HCT116 (cell line): Measurements from ENCODE around the gene CYP2C8. TPM values are rescaled to one million over a fixed set of nuclear protein-coding genes. Genes with fewer than 3 reads are reported as not detected.
"Not testable (repeated sequence)": the region's sequence is repeated elsewhere in the genome, so short reads cannot be mapped to it uniquely, and the experiment has no call there.

Experiments used
- ATAC-seq: fragments of 200-7000 bp; cut with Tn5 transposase; 2 replicates; pipeline ENCODE4 v1.9.1; 2020; ENCODE audit warnings: mild to moderate bottlenecking, moderate library complexity
- BruUV-seq: library from RNA; stranded (reverse); fragments of 400-500 nt; replicated peaks from 2 replicates; lab custom pipeline; 2021; lab: Mats Ljungman, UMichigan
- CTCF ChIA-PET: fragments of 300-600 bp; sonication (Branson Sonifier 250); formaldehyde crosslinking; loops from one replicate; lab custom pipeline; 2021; ENCODE audit warnings: antibody characterized with exemption; lab: Charles Lee
- POLR2A ChIA-PET: fragments of 300-600, 350-600 bp; sonication (Branson Sonifier 250); formaldehyde crosslinking; loops from one replicate; lab custom pipeline; 2021; ENCODE audit warnings: antibody characterized with exemption; lab: Charles Lee
- RAD21 ChIA-PET, 2 experiments: fragments of 300-600 bp; sonication (Branson Sonifier 250); formaldehyde crosslinking; loops; one replicate each; lab custom pipeline; 2023; ENCODE audit warnings: low total read pairs in 2 of 2; ENCODE audit not compliant: uncharacterized antibody in 2 of 2, unreplicated experiment in 2 of 2, low non-redundant PET in 1 of 2; lab: Charles Lee
- DNase-seq: peaks from one replicate; pipeline ENCODE4 v3.0.0-alpha.2; 2010; ENCODE audit warnings: low read depth, low spot score
- H2AFZ ChIP-seq: fragments of 200-600 bp; shearing (Covaris generic), sonication (generic); 2 replicates; pipeline ENCODE4 v1.6.1; 2017; ENCODE audit warnings: low read depth, mixed run types, mixed read lengths, antibody characterized with exemption, low read length; ENCODE audit not compliant: poor library complexity, severe bottlenecking
- H3K27ac ChIP-seq: 2 replicates; pipeline ENCODE4 v1.5.1; 2012; ENCODE audit warnings: low read depth, low read length
- H3K27me3 ChIP-seq: fragments of 200-600 bp; sonication (generic); 2 replicates; pipeline ENCODE4 v1.6.1; 2016; ENCODE audit warnings: mixed run types, low read length, mixed read lengths; ENCODE audit not compliant: insufficient read depth
- H3K36me3 ChIP-seq, 2 experiments: fragments of 200-500 bp in 1 of 2; fragments of 200-600 bp in 1 of 2; sonication (Bioruptor generic) in 1 of 2; sonication (generic) in 1 of 2; 2 replicates each; pipeline versions ENCODE4 v1.5.1 to v1.6.1; 2014 to 2016; ENCODE audit warnings: low read length in 2 of 2, inconsistent platforms in 1 of 2, mixed read lengths in 1 of 2, mixed run types in 1 of 2; ENCODE audit not compliant: insufficient read depth in 2 of 2, control insufficient read depth in 1 of 2
- H3K4me1 ChIP-seq, 2 experiments: fragments of 200-600 bp in 1 of 2; sonication (generic) in 1 of 2; 2 replicates each; pipeline versions ENCODE4 v1.5.1 to v1.6.1; 2012 to 2017; ENCODE audit warnings: low read length in 2 of 2, inconsistent platforms in 1 of 2, mild to moderate bottlenecking in 1 of 2, mixed read lengths in 1 of 2, mixed run types in 1 of 2, moderate library complexity in 1 of 2; ENCODE audit not compliant: insufficient read depth in 2 of 2, control insufficient read depth in 1 of 2
- H3K4me2 ChIP-seq: fragments of 200-600 bp; sonication (generic); 2 replicates; pipeline ENCODE4 v1.6.1; 2017; ENCODE audit warnings: mixed run types, low read length, mixed read lengths
- H3K4me3 ChIP-seq, 2 experiments: fragments of 200-600 bp in 1 of 2; sonication (generic) in 1 of 2; replicated peaks in 1 of 2; 2 replicates each; pipeline ENCODE4 v1.5.1; 2011 to 2016; ENCODE audit warnings: low read length in 2 of 2, control low read depth in 1 of 2, low read depth in 1 of 2, mild to moderate bottlenecking in 1 of 2, mixed read lengths in 1 of 2, mixed run types in 1 of 2
- H3K79me2 ChIP-seq: fragments of 200-600 bp; sonication (generic); 2 replicates; pipeline ENCODE4 v1.6.1; 2017; ENCODE audit warnings: mild to moderate bottlenecking, mixed run types, low read length, moderate library complexity, mixed read lengths; ENCODE audit not compliant: insufficient read depth
- H3K9ac ChIP-seq: fragments of 200-600 bp; sonication (generic); 2 replicates; pipeline ENCODE4 v1.6.1; 2016; ENCODE audit warnings: low read length, mixed read lengths
- H3K9me2 ChIP-seq: fragments of 200-600 bp; sonication (generic), shearing (Covaris generic); 2 replicates; pipeline ENCODE4 v1.6.1; 2017; ENCODE audit warnings: mixed run types, mild to moderate bottlenecking, moderate library complexity; ENCODE audit not compliant: insufficient read depth
- H3K9me3 ChIP-seq, 2 experiments: fragments of 200-500 bp in 1 of 2; fragments of 200-600 bp in 1 of 2; sonication (Bioruptor generic) in 1 of 2; sonication (generic) in 1 of 2; 2 replicates each; pipeline ENCODE4 v1.6.1; 2014 to 2017; ENCODE audit warnings: low read length in 2 of 2, mixed read lengths in 2 of 2, inconsistent platforms in 1 of 2, low read depth in 1 of 2, mild to moderate bottlenecking in 1 of 2, mixed run types in 1 of 2, moderate library complexity in 1 of 2; ENCODE audit not compliant: control insufficient read depth in 1 of 2, insufficient read depth in 1 of 2
- H4K20me1 ChIP-seq: fragments of 200-600 bp; sonication (generic), shearing (Covaris generic); 2 replicates; pipeline ENCODE4 v1.6.1; 2017; ENCODE audit warnings: mixed run types, mild to moderate bottlenecking, moderate library complexity; ENCODE audit not compliant: insufficient read depth
- CBX3 ChIP-seq: IDR thresholded peaks from 2 replicates; pipeline ENCODE4 v1.6.1; 2012; ENCODE audit warnings: low read depth
- CEBPB ChIP-seq: IDR thresholded peaks from 2 replicates; pipeline ENCODE4 v1.6.1; 2012; ENCODE audit warnings: low read depth
- CTCF ChIP-seq, 3 experiments: fragments of 200-600 bp in 1 of 3; sonication (generic) in 1 of 3; IDR thresholded peaks in 2 of 3; conservative IDR thresholded peaks in 1 of 3; 2 replicates each; pipeline ENCODE4 v1.5.1; 2012 to 2017; ENCODE audit warnings: low read depth in 2 of 3, low read length in 2 of 3, antibody characterized with exemption in 1 of 3, borderline replicate concordance in 1 of 3, control low read depth in 1 of 3, mild to moderate bottlenecking in 1 of 3, mixed read lengths in 1 of 3, mixed run types in 1 of 3, moderate library complexity in 1 of 3; ENCODE audit not compliant: insufficient read depth in 1 of 3
- EGR1 ChIP-seq: IDR thresholded peaks from 2 replicates; pipeline ENCODE4 v1.6.1; 2012; ENCODE audit warnings: low read depth
- ELF1 ChIP-seq: IDR thresholded peaks from 2 replicates; pipeline ENCODE4 v1.6.1; 2012; ENCODE audit warnings: low read depth, borderline replicate concordance
- FOSL1 ChIP-seq: IDR thresholded peaks from 2 replicates; pipeline ENCODE4 v1.6.1; 2012; ENCODE audit warnings: low read depth
- POLR2AphosphoS5 ChIP-seq: IDR thresholded peaks from 2 replicates; pipeline ENCODE4 v1.6.1; 2011; ENCODE audit warnings: mild to moderate bottlenecking, low read depth, low read length, moderate library complexity
- SIN3A ChIP-seq: IDR thresholded peaks from 2 replicates; pipeline ENCODE4 v1.6.1; 2012; ENCODE audit warnings: low read depth
- ZBTB33 ChIP-seq: IDR thresholded peaks from 2 replicates; pipeline ENCODE4 v1.6.1; 2011; ENCODE audit warnings: mild to moderate bottlenecking, low read length, moderate library complexity; ENCODE audit not compliant: insufficient replicate concordance; ENCODE audit errors: extremely low read depth
- ZFX ChIP-seq: fragments of 450-650 bp; IDR thresholded peaks from 2 replicates; pipeline ENCODE4 v1.6.1; 2017
- intact Hi-C: fragments of 100-400 bp; cut with micrococcal nuclease; formaldehyde crosslinking; loops from 2 replicates; pipeline ENCODE4 v1.10.0; 2022
- total RNA-seq: library from RNA; stranded (reverse); gene quantifications from one replicate; pipeline ENCODE4 v1.2.1, GENCODE V29; 2021; ENCODE audit not compliant: unreplicated experiment

Gene CYP2C8
- total RNA-seq, 1 experiment from 2014 or later = 0.47 TPM

- H3K79me2 ChIP-seq, H3K27me3 ChIP-seq, BruUV-seq, H2AFZ ChIP-seq, DNase-seq, H3K36me3 ChIP-seq, intact Hi-C loops, H3K9ac ChIP-seq, H4K20me1 ChIP-seq, H3K9me2 ChIP-seq, RAD21 ChIA-PET, H3K9me3 ChIP-seq, H3K4me3 ChIP-seq, H3K4me2 ChIP-seq, POLR2A ChIA-PET, CTCF ChIA-PET, H3K27ac ChIP-seq, H3K4me1 ChIP-seq, ATAC-seq: not testable (repeated sequence)
Measured at GRCh38 chr10:95064125-95064524, 5.2 kb downstream of the CYP2C8 start.

DNA sequence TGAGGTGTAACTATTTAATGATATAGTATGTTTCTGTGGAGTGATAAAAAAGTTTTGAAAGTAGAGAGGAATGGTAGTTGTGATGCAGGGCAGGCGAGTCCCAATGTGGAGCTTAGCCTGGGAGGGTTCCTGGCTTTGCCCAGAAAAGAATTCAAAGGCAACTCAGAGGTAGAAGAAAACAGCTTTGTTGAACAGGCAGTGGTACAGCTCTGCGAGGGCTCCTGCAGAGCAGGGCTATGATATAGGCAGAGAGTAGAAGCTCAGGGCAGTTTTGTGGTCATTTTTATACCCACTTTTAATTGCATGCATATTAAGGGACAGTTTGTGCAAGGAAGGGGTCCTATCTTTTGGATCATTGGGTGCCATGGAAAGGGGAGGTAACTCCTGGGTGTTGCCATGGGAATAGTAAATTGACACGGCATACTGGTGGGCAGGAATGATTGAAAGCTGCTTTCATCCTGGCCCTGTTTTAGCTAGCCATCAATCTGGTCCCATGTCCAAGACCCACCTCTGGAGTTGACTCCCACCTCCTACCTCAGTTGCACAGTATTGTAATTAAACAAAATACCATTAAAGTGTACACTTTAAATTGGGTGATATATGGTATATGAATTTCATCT, 12.4 kb downstream of the CYP2C8 start:
- Histone ChIP-seq H3K79me2 (no peaks in the 10 kb centered on the region), H3K27ac (no peak overlapping the region), H3K9me3 (no peaks in the 10 kb centered on the region), H4K20me1 (no peaks in the 10 kb centered on the region), H3K36me3 (no peaks in the 10 kb centered on the region), H3K4me1 (no peaks in the 10 kb centered on the region), H3K4me3 (no peak overlapping the region), H2AFZ (no peak overlapping the region), H3K9ac (no peak overlapping the region), H3K27me3 (no peaks in the 10 kb centered on the region), H3K9me2 (no peaks in the 10 kb centered on the region), H3K4me2 (no peak overlapping the region)
- BruUV-seq = no TSS peak
- CTCF ChIA-PET = no interaction called here
- ATAC-seq (no peak), DNase-seq (no peak)
- TF ChIP-seq CBX3 = no peak
- TF ChIP-seq EGR1 = no peak
- no peak for TF ChIP-seq CEBPB
- TF ChIP-seq ZFX = no peak
- TF ChIP-seq POLR2AphosphoS5 = no peak
- TF ChIP-seq ELF1 = no peak
- TF ChIP-seq ZBTB33 = no peak
- TF ChIP-seq FOSL1 = no peak
- no peak for TF ChIP-seq SIN3A
- TF ChIP-seq CTCF (IDR thresholded peaks at IDR 0.05 in 2 of 3, conservative IDR thresholded peaks at IDR 0.05 in 1 of 3; ENCODE audit: borderline replicate concordance in 1 of 3, insufficient read depth in 1 of 3, low read depth in 2 of 3, low read length in 2 of 3) = no peak
- intact Hi-C loops = no loop called here
- POLR2A ChIA-PET = no interaction called here
- RAD21 ChIA-PET = no interaction called here
